ENCODE results near the gene POLR1G.
A peak's percentile ranks its signal among the peaks of the same experiment; 100 is the strongest.

POLR1G gene

DNA sequence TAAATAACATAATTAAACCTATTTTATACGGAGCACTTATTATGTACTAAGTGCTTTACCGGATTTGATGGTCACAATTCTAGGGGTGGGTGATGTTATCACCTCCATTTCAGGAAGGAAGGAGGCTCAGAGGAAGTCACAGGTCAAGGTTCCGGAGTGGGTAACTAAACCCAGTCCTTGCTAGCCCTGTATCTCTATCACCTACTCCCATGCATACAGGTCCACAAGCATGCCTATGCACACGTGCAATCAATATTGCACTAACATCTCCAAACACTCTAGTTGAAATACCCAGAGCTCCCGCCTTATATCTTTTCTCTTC lies 43.5 kb downstream of the POLR1G start:
- no peak for DNase-seq

DNA sequence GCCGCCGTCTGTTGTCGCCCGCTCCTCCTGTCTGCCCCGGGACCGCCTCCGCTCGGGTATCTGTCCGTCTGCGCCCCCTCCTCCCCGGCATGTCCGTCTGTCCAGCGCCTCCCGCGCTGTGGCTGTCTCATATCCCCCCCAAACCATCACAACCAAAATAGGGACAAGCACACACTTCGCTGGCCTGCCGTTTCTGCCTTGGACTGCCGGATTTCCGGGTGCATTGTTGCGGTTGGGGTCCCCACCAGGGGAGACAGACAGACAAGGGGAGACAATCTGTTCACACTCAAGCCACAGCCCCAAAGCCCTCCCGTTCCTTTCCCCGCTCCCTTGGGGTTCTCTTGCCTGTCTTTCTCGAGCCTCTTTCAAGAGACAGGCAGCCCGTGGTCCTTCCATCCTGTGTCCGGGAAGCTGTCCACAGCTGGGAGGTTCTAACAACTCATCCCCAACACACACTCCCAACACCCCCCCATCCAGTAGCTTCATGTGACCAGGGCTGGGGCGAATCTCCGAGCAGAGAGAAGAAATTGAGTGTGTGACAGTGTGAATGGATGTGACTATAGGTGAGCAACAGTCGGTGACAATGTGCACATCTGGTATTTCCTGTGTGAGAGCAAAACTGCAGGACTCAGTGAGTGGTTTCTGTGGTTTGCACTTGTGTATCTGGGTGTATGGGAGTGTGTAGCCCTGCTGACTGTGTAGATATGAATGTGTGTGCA lies 44.8 kb downstream of the POLR1G start:
- DNase-seq, result peak; percentile 59

- no peak for DNase-seq
Observed at GRCh38 chr19:45451850-45452387, 45.5 kb downstream of the POLR1G start.

- DNase-seq, result peak; percentile 65
Observed at GRCh38 chr19:45455707-45456499, 49.5 kb downstream of the POLR1G start.

DNA sequence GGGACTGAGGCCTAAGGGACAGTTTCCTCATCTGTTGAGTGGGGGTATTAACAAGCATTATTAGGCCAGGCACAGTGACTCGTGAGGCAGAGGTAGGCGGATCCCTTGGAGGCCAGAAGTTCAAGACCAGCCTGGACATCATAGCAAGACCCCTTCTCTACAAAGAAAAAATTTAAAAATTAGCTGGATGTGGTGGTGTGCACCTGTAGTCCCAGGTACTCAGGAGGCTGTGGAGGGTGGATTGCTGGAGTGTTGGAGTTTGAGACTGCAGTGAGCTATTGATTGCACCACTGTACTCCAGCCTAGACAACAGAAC lies 50.0 kb downstream of the POLR1G start:
- no peak for DNase-seq

DNA sequence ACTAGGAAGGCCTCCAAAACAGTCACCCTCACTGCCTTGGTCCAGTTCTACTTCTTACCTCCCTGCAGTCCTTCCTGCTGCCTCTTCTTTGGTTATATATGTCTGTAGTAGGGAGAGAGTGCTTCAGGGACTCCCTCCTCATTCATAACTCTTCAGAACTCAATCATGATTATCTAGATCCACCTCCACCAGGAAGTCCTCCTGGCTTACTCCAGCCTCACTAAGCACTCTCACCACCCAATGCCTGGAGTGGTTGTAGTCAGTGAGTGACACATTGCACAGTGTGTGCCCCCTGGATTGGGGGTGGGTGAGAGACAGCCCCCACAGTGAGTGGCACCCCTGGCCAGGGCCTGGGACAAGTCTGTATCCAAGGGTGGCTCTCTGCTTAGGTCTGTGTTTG lies 51.3 kb downstream of the POLR1G start:
- DNase-seq, result no peak
